Activated CD4-positive, alpha-beta T cell treated with anti-CD3 and anti-CD28 coated beads, Interleukin-2, Interleukin-4, amounts not matched to agents 100 ng/mL and 50 ng/mL, durations not matched to agents 16 hours and 8 hours (primary cell): ENCODE measurements around the gene TBC1D1.

Experiments
- DNase-seq: peaks from one replicate; pipeline ENCODE4 v3.0.0-alpha.2; 2020; ENCODE audit warnings: low spot score

Gene TBC1D1

DNA sequence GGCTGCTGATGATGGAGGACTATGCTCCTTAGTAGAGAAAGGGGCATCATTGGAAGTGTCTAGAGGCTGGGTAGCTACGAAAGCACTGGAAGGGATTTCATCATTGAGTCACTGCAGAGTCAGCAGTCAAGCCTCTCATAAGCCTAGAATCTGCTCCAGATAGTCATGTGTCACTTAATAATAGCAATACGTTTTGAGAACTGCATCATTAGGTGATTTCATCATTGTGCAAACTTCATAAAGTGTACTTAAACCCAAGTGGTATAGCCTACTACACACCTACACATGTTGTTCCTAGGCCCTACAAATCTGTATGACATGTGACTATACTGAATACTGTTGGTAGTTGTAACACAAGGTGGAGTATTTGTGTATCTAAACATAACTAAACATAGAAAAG, 234.9 kb downstream of the TBC1D1 start:
- DNase-seq: no peak

DNA sequence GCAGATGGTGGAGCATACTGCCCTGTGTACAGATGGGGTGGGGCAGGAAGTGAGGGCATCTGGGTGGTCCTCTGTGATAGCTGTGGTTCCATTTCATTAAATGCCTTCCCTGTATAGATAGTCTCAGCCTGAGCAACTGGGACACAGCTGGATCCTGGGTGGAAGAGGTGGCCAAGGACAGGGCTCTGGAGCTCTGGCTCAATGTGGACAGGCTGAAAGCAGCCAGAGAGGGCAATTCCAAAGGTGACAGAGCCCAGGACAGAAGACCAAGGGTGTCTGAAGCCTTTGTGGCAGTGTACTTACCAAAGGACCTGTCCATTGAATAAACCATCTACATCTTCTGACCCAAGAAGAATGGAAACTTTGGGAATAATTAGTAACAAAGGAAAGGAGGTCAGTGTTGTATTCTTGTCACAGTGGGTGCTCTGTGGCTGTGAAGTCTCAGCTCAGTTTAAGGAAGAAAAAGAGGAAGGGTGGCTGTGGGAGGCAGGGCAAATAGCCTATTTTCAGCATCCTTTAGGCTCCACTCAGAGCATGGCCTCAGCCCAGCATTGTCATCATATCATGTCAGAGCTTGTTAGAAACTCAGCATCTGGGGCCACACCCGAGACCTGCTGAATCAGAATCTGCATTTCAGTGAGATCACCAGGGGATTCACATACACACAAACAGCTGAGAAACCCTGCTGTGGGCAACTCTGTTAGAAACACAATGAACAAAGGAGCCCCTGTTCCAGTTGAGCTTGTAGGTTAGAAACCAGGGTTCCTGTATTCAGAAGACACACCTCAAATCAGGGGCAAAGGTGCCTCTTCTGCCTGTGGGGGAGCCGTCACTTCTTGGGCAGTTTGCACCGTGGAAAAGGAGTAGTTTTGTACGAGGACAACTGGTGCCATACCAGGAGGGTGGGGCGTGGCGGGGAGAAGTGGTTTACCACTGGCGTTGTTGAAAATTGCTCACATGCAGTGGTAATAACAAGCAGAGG, 237.9 kb downstream of the TBC1D1 start:
- peak; percentile 89 for DNase-seq

DNA sequence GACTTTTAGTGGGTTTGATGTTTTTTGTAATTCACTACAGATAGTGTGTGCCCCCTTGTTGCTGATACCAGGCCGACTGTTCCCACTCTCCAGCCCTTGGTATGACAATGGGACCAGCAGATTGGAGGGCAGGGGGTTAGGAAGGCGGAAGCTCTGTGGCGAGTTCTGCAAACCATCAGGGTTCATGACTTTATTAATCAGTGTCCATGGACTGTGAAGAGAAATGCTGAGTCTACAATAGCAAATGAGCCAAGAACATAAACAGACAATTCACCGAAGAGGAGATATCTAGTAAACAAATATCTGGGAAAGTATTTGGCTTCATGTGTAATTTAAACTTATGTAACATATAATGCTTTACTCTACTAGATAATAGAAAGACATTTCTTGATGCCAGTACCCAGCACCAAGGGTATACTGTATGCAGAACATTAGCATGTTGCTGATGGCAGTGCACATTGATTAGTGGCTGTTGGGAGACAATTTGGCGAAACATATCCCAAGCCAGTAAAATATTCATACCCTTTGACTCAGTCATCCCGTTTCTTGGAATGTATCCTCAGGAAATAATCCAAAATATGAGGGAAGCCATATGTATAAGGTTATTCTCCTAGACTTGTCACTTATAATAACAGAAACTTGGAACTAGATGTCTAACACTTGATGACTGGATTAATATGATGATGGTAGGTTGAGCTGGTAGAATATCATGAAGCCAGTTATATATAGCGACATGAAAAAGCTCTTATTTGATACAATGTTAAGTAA, 238.8 kb downstream of the TBC1D1 start:
- DNase-seq: no peak

DNA sequence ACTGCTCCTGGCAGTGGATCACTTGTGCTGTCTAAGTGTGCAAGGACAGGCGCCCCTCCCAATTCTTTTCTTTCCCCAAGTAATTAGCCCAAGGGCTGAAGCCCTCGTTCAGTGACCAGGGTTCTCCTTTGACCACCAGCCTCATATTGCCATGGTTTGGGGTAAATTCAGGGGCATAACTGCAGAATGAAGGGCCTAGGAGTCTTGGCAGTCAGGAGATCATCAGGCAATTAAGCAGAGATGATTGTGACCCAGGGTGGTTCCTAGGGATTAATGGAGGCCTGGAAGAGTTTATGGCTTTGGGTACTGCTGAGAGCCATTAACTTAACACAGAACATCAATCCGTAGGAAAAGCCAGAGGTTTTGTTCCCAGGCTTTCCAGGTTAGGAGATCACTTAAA, 240.0 kb downstream of the TBC1D1 start:
- DNase-seq: no peak

DNA sequence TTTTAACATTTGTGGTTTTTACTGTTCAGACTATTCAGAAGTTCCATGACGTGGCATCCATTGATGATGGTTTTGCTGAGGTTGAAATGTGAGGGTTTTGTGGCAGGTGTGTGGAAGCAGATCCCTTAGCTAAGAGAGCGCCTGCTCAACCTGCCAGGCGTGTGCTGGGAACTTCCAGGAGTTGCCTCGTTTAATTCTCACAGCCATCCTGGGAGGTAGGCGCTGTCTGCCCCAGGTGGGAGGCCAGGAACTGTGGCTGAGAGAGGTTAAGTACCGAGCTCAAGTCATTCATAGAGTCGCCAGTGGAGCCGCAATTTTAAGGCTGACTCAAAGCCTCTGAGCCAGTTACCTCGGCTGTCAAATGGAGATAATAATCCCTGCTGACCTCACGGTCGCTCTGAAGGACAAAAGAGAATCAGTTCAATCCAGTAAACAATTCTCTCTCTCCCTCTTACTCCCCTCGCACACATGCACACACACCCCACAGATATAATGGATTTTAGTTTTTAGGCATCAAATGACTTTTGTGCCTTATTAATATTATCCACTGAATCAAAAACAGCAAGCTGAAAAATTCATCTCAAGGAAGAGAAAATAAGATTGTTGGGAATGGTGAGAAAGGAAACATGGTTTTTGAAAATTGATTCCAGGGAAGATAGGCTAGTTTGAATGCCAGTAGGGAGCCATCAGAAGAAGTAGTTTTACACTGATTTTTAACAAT, 240.6 kb downstream of the TBC1D1 start:
- DNase-seq: peak; percentile 88

DNA sequence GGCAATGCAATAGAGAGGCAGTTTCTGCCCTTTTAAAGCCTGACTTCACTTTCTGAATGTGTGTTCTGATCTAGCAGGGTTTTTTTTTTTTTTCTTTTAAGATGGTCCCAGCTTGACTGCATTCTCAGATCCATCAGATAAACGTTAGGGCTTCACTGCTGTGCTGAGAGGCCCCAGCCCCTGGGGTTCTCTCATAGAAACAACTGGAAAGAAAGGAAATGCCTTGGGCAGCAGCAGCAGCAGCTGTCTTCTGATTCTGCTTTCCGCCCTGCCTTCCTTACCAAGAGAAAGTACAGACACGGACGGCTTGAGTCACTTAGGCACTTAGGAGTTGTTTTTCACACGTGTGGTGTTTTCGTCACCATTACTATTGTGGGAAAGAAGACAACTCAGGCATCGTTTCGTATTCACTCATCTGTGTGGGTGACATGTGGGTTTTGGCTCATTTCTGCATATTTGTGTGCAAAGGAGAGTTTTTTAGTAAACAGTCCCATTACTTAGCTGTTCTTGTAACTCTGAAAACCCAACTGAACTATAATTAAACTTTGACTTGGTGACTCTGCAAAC, 241.3 kb downstream of the TBC1D1 start:
- DNase-seq: peak; percentile 97

DNA sequence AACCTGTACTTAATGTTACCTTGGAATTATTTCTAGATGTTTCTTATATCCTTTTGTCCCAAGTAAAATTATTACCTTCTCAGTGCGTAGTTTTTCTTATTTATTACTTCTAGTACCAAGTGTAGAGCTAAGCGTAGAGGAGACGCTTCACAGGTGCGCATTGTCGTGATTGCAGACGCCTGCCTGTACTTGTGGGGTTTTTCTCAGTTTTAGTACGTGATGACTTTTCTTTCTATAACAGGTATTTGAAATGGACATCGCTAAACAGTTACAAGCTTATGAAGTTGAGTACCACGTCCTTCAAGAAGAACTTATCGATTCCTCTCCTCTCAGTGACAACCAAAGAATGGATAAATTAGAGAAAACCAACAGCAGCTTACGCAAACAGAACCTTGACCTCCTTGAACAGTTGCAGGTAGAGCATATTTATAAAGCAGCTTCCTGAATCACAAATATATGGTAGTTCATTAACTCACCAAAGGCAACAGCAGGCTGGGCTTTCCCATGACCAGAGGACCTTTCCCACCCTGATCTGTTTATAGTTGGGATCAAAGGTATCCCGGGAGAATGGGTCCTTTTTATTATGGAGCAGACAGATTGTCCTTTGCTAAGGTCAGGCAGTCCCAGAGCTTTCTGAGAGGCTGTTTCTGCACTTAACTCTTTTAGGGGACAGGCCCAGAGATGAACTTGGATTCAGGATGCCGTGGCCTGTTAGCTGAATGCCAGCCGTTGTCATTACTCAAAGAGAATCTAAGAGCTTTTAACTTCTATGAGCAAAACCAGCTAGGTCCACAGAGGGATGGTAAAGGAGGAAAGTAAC, 242.2 kb downstream of the TBC1D1 start:
- DNase-seq: no peak

DNA sequence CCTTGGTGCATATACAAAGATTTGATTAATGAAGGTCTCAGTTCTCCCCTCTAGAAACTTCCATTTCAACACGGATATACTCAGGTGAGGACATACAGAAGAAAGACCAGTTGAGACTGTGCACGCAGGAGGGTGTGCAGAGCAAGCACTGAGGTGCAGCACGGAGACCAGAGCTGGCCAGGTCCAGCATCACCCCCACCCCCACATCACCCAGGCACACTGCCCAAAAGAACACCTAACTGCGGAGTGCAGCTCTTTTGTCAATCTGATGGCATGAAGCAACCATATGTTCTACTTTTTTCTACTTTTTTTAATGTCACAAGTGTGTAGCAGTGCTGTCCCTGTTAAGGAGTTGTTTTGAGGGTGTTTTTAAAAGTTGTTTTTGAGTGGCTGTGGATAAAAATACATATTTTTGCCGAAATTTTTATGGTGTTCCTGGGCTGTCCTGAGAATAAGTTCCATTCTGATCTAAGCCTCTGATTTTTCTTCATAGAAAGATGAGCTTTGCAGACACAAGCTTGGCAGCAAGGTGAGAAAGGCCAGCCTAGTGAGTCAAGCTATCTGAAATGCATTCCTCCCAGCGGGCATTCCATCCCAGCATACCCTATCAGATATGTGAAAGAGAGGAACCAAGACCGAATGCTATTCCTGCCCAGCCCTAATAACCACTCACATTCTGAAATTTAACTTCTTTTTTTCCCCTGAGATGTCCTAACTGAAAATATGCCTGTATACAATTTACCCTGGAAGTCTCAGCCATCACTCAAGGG, 243.0 kb downstream of the TBC1D1 start:
- no peak for DNase-seq

DNA sequence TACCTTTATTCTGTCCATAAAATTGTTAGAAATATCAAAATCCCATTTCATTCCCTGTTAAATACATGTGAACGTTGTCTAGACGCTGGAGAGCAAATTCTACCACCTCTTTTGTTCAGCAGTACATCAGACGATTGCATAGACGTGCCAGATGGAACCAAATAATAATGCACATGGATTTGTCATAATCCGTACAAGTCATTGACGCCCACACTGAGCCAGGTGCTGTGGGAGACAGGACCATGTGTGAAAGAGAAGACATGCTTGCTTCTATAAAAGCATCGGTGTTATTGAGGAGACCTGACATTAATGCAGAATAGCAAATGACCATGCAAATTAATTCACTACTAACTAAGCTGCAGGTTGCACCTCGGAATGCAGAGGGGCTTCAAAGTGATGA, 244.3 kb downstream of the TBC1D1 start:
- no peak for DNase-seq

DNA sequence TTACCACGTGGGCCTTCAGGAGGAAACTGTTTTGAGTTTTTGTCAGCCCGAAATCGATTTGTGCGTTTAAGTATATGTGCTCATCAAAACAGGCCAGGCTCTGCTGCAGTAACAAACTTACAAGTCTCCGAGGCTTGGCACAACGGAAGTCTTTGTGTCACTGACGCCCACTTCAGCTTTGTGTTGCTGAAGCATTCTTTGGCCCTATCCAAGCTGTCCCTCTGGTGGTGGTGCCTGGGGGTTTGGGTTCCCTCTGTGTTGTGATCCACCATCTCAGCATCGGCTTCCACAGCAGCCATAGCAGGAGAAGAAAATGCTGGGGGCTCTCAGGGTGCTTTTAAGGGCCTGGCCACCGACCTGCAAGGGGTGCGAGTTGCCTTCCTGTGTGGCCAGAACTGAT, 245.7 kb downstream of the TBC1D1 start:
- DNase-seq: no peak

DNA sequence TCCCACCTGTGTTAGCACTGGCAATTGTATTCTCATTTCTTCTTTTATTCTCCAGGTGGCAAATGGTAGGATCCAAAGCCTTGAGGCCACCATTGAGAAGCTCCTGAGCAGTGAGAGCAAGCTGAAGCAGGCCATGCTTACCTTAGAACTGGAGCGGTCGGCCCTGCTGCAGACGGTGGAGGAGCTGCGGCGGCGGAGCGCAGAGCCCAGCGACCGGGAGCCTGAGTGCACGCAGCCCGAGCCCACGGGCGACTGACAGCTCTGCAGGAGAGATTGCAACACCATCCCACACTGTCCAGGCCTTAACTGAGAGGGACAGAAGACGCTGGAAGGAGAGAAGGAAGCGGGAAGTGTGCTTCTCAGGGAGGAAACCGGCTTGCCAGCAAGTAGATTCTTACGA, 246.2 kb downstream of the TBC1D1 start:
- DNase-seq: no peak

DNA sequence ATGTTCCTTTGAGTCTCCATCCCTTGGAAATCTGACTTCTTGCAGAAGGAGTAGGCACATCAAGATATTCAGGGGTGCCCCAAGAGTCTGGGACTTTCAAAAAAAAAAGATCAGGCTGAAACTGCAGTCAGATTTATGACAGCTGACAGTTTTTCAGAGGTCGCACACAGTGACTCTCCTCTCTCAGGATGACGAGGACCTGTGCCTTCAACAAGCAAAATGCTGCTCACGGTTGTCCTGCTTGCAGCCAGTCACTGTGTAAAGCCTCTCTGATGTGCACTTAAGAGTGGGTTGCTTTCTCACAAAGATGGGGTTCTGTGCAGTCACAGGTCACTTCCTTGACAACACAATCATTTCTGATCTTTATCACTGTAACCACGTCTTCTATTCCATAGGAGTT, 247.5 kb downstream of the TBC1D1 start:
- DNase-seq: no peak

DNA sequence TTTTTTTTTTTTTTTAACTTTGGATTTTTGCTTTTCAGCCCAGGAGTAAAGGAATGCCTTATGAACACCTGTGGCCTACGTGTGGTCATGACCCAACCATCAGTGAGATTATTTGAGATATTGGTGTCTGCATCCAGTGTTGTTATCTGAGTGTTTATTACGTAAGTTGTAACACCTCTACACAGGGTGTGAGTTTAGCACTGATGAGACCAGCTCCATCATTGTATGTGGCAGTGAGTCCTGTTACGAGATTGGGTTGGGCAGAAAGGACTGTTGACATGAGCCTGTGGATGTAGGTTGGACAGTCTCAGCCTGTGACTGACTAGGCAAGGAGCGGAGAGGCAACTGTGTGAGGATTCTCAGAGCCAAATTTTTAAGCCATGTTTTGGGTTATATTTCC, 248.3 kb downstream of the TBC1D1 start:
- DNase-seq: no peak

DNA sequence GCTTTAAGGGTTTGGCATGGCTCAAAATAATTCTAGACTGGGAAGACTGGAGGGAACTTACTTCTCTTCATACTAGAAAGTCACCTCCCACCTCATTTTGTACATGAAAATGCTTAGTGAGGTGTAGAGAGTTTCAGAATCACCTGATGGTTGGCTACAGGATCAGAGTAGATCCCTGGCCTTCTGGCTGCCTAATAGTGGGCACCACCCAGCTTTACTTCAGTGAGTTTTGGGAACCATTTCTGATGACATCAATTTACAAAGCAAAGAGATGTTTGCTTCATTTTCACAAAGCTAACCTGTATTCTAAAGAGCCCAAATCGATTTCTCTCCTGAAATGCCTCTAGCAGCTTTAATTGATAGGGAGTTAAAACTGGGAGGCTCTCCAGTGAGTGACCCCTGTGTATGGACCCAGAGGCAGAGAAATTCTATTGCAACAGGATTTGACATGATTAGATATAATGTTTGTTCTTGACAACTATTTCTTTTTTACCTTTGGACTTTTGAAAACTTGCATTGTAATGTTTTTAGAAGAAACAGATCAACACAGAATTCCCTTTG, 249.8 kb downstream of the TBC1D1 start:
- no peak for DNase-seq

DNA sequence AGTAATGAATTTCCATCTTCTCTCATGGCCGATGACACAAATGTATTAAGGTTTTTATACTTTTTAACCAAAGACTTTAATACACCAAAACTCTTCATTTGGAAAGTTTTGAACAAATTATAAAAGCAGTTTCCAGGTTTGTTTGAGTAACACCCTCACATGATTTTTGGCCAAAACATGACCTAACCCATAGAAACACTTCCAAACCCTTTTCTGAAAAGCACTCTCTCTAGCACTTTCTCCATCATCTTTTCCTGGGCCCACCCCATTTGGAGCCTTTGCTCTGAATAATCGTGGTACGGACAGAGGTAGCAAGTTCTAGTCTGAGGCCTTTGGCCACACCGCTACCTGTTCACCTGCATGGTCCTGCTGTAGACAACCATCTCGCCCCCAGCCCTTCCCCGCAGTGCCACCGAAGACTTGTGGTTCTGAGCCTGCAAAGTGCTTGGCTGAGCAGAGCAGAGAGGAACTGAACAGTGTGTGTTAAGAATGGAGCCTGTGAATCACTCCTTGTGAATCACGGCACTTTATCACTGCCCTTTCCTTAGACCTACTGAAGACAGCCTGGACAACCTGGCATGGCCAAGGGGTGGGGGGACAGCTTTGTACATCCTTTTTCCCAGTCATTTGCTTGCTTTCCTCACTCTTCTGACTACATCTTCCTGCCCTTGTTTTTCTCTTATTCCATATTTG, 251.1 kb downstream of the TBC1D1 start:
- no peak for DNase-seq

DNA sequence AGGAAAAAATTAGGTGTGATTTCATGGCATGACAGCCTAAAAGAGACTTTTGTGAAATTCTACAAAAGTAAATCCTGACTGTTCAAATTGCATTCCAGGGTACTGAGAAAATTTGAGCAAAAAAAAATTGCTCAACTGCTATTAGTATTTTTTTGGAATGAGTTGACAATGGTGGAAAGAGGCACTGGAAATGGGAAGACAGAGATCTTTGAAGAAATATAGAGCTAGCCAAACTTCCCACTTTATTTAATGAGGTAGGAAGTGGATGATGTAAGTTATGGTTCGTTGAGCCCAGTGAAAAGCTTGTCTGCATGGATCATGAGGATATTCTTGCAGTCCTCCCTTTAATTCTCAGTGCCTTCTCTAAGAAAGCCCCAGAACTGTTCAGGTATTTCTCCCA, 253.1 kb downstream of the TBC1D1 start:
- DNase-seq: no peak

DNA sequence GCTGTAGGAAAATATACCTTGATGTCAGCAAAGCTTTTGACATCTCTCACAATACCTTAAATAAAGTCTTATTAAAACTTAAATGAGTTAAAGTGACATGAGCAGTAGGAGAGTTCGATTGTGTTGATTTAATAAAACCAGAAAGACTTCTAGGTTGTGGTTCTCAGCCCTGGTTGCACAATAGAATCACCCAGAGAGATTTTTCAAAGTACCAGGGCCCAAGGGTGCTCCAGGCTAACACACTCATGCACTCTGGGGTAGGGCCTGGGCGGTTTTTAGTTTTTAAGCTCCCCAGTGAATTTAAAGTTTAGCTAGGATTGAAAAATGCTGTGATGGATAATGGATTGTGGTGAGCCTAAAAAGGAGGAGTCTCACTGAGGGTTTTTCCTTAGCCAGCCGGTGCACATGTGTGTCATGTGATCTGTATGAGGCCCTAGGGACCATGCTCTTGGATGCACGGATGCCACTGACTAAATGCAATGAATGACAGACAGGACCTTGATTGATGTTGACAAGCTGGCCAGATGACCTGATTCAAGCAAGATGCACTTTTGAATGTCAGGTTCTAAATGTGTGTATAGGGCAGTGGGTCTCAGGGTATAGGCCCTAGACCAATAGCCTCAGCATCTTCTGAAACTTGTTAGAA, 254.3 kb downstream of the TBC1D1 start:
- DNase-seq: no peak

DNA sequence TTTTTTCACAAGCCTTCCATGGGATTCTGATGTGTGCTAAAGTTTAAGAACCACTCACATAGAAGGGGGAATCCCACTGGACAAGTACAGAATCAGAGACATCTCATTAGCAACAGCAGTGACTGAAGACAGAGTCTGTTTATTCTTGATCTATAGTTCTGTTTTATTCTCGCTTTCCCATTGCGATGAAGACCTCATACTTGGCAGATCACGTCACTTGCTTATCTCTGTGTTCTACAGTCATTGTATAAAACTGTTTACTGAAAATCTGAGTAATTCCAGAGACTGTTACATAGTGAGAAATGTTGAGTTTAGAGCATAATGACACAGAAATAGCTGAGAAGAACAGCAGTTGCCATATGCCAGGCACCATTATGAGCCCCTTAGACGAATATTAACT, 254.9 kb downstream of the TBC1D1 start:
- no peak for DNase-seq

DNA sequence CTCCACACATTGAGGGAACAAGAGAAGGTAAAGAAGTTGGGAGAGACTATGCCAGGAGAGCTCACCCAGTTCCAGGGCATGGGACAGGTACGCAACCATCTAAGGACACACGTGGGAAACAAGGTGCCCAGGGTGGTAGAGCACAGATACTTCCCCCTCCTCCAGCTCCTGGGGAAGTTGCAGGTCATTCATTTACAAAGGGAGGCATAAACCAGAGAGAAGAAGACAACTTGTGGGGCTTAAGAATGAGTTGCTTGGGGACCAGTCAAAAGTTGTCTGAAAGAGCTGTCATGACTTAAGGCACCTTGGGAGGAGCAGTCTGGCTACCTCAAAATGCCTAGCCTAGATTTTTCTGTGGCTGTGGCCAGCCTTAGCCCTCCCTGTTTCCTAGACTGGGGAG, 255.5 kb downstream of the TBC1D1 start:
- DNase-seq: no peak
